ENCODE measurements around the gene COL11A2.

The COL11A2 gene

DNA sequence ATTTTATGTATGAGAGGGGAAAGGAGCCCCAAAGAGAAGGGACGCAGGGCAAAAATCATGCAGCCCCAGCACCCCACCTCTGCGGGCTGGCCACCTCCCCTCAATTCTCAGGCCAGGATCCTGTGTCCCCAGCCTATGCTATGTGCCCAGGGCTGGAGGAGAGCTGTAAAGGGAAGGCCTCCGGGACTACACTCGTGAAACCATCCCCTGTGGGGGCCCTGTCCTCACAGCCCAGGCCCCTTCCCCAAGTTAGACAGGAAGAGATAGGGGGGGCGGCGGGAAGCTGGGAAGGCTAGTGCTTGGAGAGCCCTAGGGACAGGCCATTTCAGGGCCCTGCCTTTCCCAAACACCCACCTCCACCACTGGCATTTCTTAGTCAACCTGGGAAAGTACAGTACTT is 1.4 kb upstream of the COL11A2 start:
- peak in 2 of 56 donors; percentile 40 to 41 for DNase-seq

DNA sequence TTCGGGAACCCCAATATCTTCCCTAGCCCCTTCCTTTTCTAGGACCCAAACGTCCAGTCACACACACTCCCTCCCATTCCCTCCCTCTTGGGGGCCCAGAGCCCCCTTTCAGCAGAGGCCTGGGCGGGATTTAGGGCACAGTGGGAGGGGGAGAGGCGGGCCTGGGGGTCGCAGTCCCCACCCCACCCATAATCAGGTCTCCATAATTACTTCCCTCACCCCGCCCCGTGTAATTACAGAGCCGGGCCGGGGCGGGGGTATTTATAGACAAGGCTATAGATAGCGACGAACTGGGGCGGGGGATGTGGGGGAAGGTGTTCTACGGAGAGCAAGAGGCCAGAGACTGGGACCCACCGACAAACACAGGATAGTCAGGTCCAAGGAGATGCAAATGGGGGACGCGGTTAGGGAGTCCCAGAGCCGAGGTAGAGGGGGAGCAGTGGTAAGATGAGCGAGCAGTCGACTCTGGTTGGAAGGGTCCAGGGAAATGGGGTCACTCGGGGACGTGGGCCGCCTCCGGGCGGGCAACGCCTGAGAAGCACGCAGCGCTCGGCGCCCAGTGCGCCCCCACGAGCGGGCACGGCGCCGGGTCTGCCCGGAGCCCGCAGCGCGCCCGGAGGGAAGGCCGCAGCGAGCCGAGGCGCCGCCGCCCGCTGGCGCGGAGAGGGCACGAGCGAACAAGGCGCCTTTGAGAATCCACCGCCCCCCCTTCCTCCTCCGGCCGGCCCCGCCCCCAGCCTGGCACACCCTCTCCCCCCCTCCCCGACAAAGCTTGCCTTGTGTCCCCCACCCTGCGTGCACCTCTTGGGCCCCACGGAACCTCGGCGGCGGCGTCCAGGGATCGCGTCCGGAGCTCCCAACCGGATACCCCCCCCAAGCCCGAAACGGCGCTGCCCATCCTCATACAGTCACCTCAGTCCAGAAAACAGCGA is 670 bp upstream of the COL11A2 start:
- peak in 51 of 56 donors; percentile 24 to 86 (median 72) for DNase-seq

DNA sequence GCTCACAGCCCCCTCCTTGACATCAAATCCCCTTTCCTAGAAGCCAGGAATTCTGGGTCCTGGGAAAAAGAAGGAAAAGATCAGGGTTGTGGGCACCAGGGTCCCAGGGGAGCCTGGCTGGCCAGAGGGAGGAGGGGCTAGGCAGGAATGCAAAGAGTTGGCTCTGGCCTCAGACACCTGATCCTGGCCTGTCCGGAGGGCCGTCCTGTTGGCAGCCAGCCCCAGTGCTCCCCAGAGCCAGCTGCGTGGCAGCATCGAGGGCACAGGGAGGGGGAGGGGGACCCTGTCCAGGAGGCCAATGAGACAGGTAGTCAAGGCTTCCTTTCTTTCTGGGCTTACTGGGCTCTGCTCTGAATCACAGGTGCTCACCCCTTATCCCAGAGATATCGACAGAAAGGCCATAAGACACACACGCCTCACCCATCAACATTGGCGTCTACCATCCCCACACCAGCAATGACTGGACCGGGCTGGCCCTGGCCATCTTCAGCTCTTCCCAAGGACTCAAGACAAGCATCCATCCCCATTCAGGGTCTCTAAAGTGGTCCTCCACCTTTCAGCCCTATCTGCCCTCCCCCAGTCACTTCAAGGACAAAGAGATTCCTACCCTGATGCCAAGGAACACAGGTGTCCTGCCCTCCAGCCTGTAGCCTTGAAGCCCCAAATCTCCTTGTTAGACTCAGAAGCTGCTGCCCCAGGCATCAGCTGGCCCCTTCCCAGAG is 723 bp downstream of the COL11A2 start:
- peak in 2 of 56 donors; percentile 7 to 26 for DNase-seq

DNA sequence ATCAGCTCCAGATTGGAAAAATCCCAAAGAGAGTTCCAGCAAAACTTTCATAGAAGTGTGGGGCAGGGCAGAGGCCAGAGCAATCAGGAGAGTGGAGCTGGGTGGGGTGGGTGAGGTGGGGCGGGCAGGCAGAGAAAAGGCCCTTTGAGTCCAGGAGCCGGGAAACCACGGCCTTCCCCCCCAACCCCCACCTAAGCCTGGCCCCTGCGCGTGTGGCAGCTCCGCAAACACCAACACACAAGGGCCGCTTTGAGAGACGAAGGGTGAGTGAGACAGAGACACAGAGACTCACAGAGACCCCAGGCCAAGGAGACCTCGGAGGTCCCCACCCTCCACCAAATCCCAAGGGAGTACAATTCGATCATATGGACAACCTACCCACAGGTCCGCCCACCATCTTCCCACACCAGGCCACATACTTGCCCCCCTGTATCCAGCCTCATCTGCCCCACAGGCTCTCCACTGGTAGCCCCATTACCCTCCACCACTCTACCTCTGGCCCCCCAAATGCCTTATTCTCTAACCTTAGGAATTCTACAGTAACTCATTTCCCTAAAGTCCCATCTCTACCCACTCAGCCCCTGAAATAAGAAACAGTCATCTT is 1.7 kb downstream of the COL11A2 start:
- peak in 3 of 56 donors; percentile 25 to 41 (median 26) for DNase-seq

DNA sequence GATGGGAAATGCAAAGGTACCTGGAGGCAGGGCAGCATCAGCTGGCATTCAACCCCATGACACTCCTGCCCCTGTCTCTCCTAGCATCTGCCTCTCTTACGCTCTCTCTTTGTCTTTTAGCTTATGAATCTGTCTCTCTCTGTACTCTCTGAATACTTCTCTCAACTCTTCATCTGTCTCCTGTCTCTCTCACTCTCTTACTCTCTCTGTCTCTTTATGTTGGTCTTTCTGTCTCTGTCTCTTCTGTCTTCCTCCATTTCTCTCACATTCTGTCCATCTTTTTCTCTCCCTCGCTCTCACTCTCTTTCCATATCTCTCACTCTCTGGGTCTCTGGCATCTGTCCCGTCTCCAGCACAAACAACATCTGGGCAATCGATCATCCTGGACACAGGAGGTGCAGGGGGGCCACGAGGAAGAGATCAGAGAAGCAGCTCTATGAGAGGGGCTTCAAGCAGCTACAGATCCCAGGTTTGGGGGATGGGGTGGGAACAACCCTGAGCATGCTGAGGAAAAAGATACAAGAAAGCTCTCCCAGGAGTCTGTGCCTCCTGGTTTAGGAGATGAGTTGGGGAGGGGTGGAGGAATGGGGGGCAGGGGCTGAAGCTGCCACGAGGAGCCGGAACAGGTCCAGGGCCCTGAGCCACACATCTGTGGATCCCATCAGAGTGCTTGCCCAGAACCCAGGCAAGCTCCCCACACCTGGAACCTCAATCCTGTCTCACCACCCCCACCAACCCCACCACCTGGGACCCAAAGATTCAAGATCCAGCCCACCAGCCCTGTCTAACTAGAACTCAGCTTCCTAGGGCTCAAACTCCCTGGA is 2.4 kb downstream of the COL11A2 start:
- no peak for DNase-seq

DNA sequence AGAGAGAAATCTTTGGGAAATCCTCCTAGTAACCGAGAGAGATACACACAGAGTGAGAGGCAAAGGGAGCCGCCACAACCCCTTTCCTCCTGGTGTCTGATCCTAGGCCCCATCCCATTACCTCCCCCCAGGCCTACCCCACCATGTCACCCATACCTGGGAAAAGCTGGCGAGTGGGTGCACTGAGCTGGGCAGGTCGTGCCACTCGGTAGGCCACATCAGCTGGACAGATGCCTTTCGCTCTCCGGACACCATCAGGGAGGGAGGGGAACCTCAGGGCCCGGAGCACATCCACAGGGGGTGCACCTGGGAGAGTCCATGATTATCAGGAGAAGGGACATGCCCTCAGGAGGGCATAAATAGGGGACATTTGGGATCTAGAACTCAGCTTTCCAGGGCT is 3.1 kb downstream of the COL11A2 start:
- DNase-seq: no peak

DNA sequence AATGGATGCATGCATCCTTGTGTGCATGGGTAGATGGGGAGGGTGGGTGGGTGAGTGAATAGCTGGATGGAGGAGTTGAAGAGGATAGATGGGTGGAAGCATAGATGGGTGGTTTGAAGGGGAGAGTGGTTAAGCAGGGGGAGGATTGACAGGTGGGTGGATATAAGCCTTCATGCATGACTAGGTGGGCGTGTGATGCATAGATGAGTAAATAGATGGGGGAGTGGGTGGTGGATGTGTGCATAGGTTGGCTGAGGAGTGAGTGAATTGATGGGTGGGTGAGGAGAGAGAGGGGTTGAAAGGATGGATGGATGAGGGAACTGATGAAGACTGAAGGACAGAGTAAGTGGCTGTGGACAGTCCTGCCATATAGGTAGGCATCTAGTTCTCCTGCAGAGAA is 4.5 kb downstream of the COL11A2 start:
- no peak for DNase-seq

DNA sequence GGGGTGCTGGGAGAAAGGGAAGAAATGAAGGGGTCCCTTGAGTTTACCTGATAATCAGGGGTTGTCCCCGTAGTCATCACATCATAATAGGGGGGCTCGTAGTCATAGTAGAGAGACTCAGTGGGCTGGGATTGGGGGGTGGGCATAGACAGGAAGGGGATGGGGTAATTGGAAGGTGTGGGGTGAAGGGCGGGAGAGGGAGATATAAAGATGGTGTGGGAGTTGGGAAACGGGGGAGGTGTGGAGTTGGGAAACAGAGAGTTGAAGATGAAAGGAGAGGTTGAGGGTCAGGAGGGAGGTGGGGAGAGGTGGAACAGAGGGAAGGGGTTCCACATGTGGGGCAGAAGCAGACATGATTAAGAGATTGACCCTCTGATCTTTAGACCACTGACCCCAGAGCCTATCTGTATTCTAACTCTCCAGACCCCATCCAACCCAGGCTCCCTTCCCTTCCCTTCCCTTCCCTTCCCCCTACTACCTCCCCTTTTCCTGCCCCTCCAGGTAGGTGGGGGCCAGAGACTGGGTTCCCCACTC is 6.5 kb downstream of the COL11A2 start:
- no peak for DNase-seq

DNA sequence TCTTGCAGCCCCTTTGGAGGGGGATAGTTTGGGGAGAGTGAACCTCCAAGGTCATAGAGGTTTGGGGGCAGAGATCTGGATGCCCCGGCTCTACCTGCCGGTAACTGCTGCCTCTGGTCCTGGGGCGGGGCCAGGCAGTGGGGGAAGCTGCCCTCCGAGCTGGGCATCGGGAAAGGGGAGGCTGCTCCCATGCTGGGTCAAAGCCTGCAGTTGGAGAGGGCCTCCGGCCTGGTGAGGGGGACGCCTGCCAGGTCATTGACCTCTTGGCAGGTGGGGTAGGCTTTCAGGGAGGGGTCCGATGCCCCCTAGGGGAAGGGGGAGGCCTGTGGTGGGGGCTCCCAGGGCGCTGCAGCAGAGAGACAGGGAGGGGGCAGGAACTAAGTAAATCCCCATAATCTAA is 7.1 kb downstream of the COL11A2 start:
- DNase-seq: no peak

DNA sequence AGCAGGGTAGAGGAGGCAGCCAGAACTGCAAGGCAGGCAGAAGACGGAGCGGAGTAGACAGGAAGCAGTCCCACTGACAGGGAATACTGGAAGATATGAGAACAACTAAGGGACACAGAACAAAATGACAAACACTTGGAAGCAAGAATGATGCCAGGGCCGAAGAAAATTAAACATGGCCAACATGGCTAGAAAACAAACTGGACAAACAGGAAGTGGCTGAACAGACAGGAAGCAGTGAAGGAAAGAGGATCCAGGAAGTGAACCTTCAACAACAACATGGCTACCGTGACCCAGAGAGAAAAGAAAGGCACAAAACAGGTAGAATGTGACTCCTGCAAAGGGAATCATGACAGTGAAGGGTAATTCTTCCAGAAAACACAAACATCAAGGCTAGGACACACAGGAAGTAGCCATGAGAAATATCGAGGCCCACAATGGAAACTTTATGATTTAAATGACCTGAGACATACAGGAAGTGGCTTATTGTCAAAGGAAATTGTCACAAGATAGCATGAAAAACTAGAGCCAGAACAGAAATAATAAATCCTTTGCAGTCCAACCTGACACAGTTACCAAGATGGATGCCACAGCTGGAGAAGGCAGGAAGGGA is 9.1 kb downstream of the COL11A2 start:
- no peak for DNase-seq

DNA sequence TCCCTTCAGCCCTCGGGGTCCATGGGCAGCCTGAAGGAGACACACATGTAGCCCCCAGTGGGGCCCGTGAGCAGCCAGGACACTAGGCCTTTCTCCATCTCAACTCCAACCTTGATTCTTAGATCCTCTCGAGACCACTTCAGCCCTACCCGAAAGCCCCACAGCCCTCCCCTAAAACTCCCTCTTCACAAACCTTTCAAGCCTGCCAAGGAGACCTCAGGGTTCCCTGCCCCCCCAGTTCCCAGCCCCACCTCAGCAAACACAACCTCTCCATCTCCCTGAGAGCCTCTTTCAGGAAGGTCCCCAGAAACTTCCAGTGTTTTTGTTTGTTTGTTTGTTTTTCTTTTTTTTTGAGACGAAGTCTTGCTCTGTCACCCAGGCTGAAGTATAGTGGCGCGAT is 11.1 kb downstream of the COL11A2 start:
- DNase-seq: no peak

DNA sequence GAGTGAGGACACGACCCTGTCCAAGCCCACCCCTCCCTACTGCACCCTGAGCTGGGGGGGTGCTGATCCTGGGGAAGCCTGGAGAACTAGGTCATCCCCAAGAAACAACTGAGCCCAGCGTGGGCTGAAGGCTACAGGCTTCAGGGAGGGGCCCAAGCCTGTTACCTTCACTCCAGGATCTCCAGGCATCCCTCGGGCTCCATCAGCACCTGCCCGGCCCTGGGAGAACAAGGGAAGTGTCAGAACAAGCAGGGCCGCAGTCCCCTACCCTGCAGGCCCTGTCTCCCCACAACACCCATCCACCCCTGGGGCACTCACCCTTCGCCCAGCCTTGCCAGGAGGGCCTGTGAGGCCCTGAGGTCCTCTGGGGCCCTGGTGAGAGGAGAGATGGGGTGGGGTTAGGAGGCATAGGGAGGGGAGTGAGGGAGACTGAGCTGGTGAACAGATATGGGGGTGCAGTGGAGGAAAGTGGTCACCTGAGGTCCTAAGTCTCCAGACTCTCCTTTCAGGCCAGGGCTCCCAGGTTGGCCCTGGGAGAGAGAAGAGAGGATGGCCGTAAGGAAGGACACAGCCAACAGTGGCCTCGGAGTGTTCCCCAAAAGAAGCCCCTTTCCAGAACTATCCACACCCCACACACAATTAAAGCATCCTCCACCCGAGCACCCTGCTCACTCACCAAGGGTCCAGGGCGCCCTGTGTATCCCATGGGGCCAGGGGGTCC is 13.4 kb downstream of the COL11A2 start:
- DNase-seq: no peak

DNA sequence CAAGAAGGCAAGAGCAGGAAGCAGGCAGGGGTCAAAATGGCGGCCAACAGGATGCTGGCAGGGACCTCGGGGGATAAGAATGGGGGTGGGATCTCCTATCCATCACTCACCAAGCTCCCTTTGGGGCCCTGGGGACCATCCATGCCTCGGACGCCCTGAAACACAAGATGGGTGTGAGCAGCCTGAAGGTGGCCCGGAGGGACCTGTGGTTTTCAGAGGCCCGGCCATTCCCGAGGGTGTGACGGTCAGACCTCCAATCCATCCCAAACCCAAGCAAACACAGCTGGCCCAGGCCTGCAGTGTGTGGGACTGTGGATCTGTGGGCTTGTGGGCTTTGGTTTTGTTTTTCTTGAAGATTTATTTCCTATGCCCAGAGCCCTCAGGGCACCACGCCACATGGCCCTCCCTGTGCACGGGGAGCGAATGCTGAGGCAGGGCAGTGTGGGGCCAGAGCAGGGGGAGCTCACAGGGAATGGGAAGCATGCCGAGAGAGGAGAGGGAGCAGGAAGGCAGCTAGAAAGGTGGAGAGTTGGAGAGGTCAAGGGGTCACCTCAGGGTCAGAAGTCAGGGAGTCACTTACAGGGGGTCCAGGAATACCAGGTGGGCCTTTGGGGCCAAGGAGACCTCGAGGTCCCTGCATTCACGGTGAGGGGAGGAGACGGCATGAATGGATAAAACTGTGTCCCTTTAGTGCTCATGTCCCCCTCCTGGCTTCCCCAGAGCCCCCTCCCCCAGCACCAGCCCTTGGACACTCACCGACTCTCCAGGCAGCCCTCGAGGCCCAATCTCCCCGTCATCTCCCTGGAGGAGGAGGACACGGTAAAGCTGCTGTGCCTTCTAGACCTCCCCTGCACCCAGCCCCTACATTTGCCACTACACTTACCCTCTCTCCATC is 14.5 kb downstream of the COL11A2 start:
- no peak for DNase-seq

DNA sequence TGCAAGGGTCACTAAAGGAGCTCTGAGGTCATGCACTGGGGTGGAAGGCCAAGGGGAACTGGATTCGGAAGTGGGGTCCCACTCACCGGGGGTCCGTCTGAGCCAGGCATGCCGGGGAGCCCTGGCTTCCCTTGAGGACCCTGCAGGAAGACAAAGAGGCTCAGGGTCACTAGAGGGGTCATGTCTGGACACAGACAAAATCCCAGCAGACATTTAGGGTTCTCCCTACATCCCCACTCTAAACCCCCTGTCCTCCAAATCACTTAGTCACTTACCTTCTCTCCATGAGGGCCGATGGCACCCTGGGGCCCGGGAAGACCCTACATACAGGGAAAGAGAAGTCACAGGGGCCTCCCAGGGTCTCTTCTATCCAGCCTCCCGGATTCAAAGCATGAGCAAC is 15.4 kb downstream of the COL11A2 start:
- DNase-seq: no peak

DNA sequence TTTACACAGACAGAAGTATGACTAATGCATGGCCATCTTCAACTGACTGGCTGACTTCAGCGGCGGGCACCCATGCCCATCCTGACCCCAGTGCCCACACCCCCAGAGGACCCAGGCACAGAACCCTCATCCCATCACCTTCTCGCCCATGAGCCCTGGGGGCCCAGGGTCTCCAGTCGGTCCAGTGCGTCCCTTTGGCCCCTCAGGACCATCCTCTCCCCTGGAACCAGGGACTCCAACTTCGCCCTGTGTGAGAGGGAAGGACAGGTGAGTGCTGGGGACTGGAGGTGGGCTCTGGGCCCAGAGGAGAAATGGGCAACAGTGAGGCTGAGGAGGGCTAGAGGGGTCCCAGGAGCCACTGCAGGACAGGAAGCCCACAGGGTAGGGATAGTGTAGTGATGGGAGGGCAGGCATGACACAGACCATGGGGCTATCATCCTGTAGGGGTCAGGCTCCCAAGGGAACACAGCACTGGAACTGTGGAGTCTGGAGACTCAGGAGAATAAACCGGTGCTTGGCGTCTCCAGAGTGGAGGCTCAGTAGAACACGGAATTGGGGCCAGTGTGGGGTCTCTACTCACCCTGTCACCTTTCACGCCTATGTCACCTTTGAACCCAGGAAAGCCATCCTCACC is 16.7 kb downstream of the COL11A2 start:
- no peak for DNase-seq

DNA sequence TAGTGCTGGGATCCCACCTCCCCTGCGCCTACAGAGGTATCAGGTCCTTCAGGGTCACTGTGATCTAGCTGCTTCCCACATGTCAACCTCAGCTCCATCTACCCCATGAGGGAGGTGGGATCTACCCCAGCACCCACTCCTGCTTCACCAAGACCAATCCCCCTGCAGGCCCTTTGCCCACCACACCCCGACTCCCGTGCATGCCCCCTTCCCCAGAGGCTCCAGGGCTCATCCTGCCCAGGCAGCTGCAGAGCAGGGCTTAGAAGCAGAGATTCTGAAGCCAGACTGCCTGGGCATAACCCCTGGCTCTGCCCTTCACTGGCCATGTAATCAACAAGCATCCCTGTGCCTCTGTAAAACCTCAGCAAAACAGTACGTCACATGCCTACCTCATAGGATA is 17.5 kb downstream of the COL11A2 start:
- no peak for DNase-seq

DNA sequence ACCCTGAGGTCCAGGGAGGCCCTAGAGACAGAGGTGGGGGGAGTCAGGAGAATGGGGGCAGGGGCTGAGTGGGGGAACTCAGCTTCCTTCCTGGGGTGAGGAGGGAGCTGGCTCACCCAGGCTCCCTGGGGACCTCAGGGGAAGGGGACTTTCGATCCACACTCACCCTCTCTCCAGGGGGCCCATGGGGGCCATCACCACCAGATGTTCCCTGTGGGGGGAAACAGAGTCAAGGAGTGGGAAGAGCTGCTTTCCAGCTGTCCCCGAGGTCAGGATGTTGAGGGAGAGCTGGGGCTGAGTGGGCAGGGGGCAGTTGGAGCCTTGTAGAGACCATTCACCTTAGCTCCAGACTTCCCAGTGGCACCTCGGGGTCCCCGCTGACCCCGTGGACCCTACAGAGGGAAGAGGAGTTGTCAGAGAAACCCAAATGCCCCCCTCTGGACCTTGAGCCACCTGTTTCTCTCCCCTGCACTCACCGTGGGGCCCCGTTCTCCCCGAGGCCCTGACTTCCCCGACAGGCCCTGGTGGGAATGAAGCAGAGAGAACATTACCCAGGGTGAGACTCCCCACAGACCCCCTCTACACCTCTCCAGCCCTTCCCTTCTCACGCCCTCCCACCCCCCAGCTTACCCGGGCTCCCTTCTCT is 18.6 kb downstream of the COL11A2 start:
- DNase-seq: no peak
